ENCODE results near the gene JMJD7. TPM values are rescaled to one million over a fixed set of nuclear protein-coding genes. Genes with fewer than 3 reads are reported as not detected.
A peak's percentile ranks its signal among the peaks of the same experiment; 100 is the strongest.
"Not testable (repeated sequence)": the region's sequence is repeated elsewhere in the genome, so short reads cannot be mapped to it uniquely, and the experiment has no call there.

The JMJD7 gene
- total RNA-seq, 2 experiments from 2014 or later: 12.0 to 21.9 TPM

- Mint-ChIP-seq H3K27ac (peak overlapping the region; percentile 71), H3K4me3 (peak overlapping the region; percentile 81), H3K9me3 (ENCODE audit: low read depth) (no peaks in the 10 kb centered on the region), H3K36me3 (peaks cover 4% of the 10 kb centered on the region), H3K27me3 (peaks cover 2% of the 10 kb centered on the region), H3K4me1 (peaks cover 41% of the 10 kb centered on the region)
- ATAC-seq: no peak
- DNase-seq: no peak
- CTCF ChIA-PET: interaction anchor here (2.7 to 3.0 kb wide), 3 partner anchors 17 to 76 kb away, joined by 12 to 24 read pairs (median 16); partner anchors contain the start of gene MAPKBP1
These were observed 882 bp downstream of the JMJD7 start for GRCh38 chr15:41828807-41829141.

- Mint-ChIP-seq H3K4me1 (peaks cover 41% of the 10 kb centered on the region), H3K9me3 (ENCODE audit: low read depth) (no peaks in the 10 kb centered on the region), H3K27me3 (peaks cover 2% of the 10 kb centered on the region), H3K27ac (no peak overlapping the region), H3K36me3 (peaks cover 4% of the 10 kb centered on the region), H3K4me3 (no peak overlapping the region)
- ATAC-seq (no peak), DNase-seq (no peak)
- CTCF ChIA-PET: interaction anchor here (0.6 to 3.3 kb wide), 5 partner anchors 18 to 108 kb away, joined by 3 to 24 read pairs (median 6); partner anchors contain the start of genes MAPKBP1 and SPTBN5
These were observed 2.2 kb downstream of the JMJD7 start for GRCh38 chr15:41829959-41830646.

DNA sequence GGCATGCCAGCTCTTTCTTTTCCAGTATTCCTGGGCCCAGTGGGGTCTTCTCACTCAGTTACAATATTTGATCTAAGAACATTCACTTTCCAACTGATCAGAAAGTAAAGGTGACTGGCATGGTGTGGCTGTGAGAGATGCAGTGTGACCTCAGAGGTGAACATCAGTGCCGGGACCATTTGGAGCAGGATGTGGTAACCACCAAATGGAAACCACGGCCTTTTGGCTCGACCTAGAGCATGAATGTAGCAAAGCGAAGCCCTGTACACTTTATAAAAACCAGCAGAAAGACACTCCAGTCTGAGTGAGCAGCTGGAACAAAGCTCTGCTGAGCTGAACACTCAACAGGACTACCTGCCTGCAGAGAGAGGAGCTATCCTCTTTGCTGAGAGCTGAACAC, 3.4 kb downstream of the JMJD7 start:
- H3K9me3 Mint-ChIP-seq (ENCODE audit: low read depth); H3K27me3 Mint-ChIP-seq; H3K36me3 Mint-ChIP-seq; H3K4me3 Mint-ChIP-seq: not testable (repeated sequence)
- DNase-seq (peak; percentile 91), ATAC-seq (peak; percentile 38)
- H3K4me1 Mint-ChIP-seq: peaks cover 43% of the 10 kb centered on the region
- CTCF ChIA-PET: interaction anchor here (0.8 to 3.3 kb wide), 13 partner anchors 10 to 273 kb away, joined by 3 to 24 read pairs (median 4); partner anchors contain the start of genes MAPKBP1, MGA and SPTBN5
- peak overlapping the region; percentile 85 for H3K27ac Mint-ChIP-seq

- DNase-seq (no peak), ATAC-seq (no peak)
- peaks cover 2% of the 10 kb centered on the region for H3K27me3 Mint-ChIP-seq
- CTCF ChIA-PET: interaction anchor here (1.2 to 3.3 kb wide), 10 partner anchors 9 to 274 kb away, joined by 3 to 24 read pairs (median 5); partner anchors contain the start of genes MAPKBP1 and SPTBN5
- no peak overlapping the region for H3K27ac Mint-ChIP-seq
- H3K4me3 Mint-ChIP-seq: no peak overlapping the region
- H3K4me1 Mint-ChIP-seq: peaks cover 43% of the 10 kb centered on the region
- no peaks in the 10 kb centered on the region for H3K9me3 Mint-ChIP-seq (ENCODE audit: low read depth)
- peaks cover 4% of the 10 kb centered on the region for H3K36me3 Mint-ChIP-seq
These were observed 4.3 kb downstream of the JMJD7 start for GRCh38 chr15:41832208-41832607.

DNA sequence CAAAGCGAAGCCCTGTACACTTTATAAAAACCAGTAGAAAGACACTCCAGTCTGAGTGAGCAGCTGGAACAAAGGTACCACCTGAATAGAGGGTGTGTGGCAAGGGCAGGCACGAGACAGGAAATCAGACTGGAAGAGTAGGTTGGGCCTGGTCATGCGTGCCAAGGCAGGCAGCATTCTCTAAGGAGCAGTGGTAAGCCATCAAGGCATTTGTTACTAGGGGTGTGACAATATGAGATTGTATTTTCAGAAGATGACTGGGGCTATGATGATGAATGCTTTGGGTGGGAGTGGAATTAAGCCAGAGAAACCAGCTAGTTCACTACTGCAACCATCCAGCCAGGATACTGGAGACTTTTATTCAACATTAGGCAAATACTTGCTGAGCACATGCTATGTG, 5.0 kb downstream of the JMJD7 start:
- CTCF ChIA-PET: interaction anchor here (1.8 to 3.3 kb wide), 3 partner anchors 22 to 72 kb away, joined by 8 to 24 read pairs (median 20); partner anchors contain the start of gene MAPKBP1
- Mint-ChIP-seq H3K27ac (peak overlapping the region; percentile 9), H3K4me3 (no peak overlapping the region), H3K9me3 (ENCODE audit: low read depth) (no peaks in the 10 kb centered on the region), H3K36me3 (peaks cover 4% of the 10 kb centered on the region), H3K27me3 (peaks cover 2% of the 10 kb centered on the region), H3K4me1 (peaks cover 41% of the 10 kb centered on the region)
- DNase-seq (no peak), ATAC-seq (no peak)

- no peaks in the 10 kb centered on the region for H3K9me3 Mint-ChIP-seq (ENCODE audit: low read depth)
- H3K4me3 Mint-ChIP-seq: no peak overlapping the region
- ATAC-seq (no peak), DNase-seq (no peak)
- peaks cover 34% of the 10 kb centered on the region for H3K4me1 Mint-ChIP-seq
- no peak overlapping the region for H3K27ac Mint-ChIP-seq
- CTCF ChIA-PET: interaction anchor here (0.9 kb wide), 1 partner anchor 60 kb away, joined by 3 read pairs; the partner anchor contains the start of gene MAPKBP1
- peaks cover 2% of the 10 kb centered on the region for H3K27me3 Mint-ChIP-seq
- peaks cover 4% of the 10 kb centered on the region for H3K36me3 Mint-ChIP-seq
These were observed 6.2 kb downstream of the JMJD7 start for GRCh38 chr15:41834096-41834495.

DNA sequence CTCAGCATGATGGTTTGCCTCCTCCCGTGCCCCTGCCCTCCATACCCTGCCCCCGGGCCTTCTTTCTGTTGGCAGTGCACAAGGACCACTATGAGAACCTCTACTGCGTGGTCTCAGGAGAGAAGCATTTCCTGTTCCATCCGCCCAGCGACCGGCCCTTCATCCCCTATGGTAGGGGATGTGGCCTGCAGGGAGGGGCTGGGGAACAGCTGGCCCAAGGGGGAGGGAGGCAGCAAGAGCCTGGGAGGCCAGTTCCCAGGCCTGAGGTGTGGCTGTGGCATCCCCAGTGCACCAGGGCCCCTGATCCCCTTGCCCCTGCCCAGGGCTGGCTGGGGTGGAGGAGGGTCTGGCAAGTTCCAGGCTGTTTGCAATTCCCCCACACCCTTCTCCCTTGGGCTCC, 8.2 kb downstream of the JMJD7 start:
- peaks cover 23% of the 10 kb centered on the region for H3K4me1 Mint-ChIP-seq
- no peak for DNase-seq
- CTCF ChIA-PET: no interaction called here
- no peak overlapping the region for H3K4me3 Mint-ChIP-seq
- H3K36me3 Mint-ChIP-seq: peaks cover 4% of the 10 kb centered on the region
- no peak overlapping the region for H3K27ac Mint-ChIP-seq
- ATAC-seq: no peak
- no peaks in the 10 kb centered on the region for H3K9me3 Mint-ChIP-seq (ENCODE audit: low read depth)
- no peaks in the 10 kb centered on the region for H3K27me3 Mint-ChIP-seq

GRCh38 chr15:41836713-41837454, 9.0 kb downstream of the JMJD7 start:
- CTCF ChIA-PET: interaction anchor here (1.3 kb wide), 1 partner anchor 25 kb away, joined by 3 read pairs; no protein-coding TSS in a partner anchor
- DNase-seq: no peak
- H3K27me3 Mint-ChIP-seq: no peaks in the 10 kb centered on the region
- H3K36me3 Mint-ChIP-seq: peaks cover 2% of the 10 kb centered on the region
- H3K27ac Mint-ChIP-seq: no peak overlapping the region
- H3K4me1 Mint-ChIP-seq: peaks cover 15% of the 10 kb centered on the region
- no peak overlapping the region for H3K4me3 Mint-ChIP-seq
- H3K9me3 Mint-ChIP-seq (ENCODE audit: low read depth): no peaks in the 10 kb centered on the region
- ATAC-seq: no peak

DNA sequence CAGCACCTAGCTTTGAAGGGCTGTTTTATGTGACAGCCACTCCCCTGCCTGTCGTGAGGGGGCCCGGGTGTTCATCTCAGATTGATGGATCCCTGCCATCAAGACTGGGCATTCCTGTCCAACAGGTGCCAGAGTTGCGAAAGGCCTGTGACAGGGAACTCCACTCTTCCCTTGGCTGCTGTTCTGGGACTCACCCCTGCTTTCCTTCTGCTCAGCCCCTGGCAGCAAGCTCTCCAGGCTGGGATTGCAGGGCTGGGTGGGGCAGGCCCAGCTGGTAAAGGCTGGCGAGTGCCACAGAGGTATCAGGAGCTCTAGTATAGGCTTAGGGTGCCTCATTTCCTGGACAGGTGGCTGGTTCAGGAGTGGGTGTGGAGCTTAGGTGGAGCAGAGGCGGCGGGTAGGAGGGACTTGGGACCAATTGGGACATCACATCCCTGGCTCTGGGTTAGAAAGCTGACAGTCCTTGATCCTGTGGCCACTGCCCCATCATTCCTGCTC, 10.6 kb downstream of the JMJD7 start, which contains the start of gene PLA2G4B:
TSS of gene PLA2G4B (plus strand) at position 448 of the 498 bp plus-strand sequence. CDS start 67 bp downstream, outside the sequence.
- DNase-seq (no peak), ATAC-seq (no peak)
- CTCF ChIA-PET: interaction anchor here (0.6 to 1.3 kb wide), 4 partner anchors 23 to 210 kb away, joined by 3 read pairs; no protein-coding TSS in a partner anchor
- Mint-ChIP-seq H3K27me3 (no peaks in the 10 kb centered on the region), H3K36me3 (no peaks in the 10 kb centered on the region), H3K9me3 (ENCODE audit: low read depth) (no peaks in the 10 kb centered on the region), H3K4me3 (no peak within 1 kb of the TSS), H3K27ac (no peak within 1 kb of the TSS), H3K4me1 (peaks cover 2% of the 10 kb centered on the region)

GRCh38 chr15:41839781-41840491, 12.0 kb downstream of the JMJD7 start:
- CTCF ChIA-PET: no interaction called here
- H3K36me3 Mint-ChIP-seq: no peaks in the 10 kb centered on the region

DNA sequence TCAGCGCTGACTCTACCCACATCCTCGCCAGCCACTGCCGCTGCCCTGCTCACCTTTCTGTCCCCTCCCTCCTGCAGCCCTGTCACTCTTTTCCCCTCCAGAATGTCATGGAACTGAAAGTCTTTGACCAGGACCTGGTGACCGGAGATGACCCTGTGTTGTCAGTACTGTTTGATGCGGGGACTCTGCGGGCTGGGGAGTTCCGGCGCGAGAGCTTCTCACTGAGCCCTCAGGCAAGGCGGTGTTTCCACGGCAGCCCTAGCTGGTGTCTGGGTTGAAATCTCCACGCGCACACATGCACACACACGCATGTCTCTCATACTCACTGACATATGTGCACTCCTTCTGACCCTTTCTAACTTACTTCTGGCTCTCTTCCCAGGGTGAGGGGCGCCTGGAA, 12.8 kb downstream of the JMJD7 start:
- no peaks in the 10 kb centered on the region for H3K36me3 Mint-ChIP-seq
- CTCF ChIA-PET: interaction anchor here (1.9 kb wide), 1 partner anchor 9 kb away, joined by 4 read pairs; no protein-coding TSS in a partner anchor
- H3K4me3 Mint-ChIP-seq: no peak overlapping the region
- ATAC-seq: no peak
- peaks cover 2% of the 10 kb centered on the region for H3K4me1 Mint-ChIP-seq
- H3K27me3 Mint-ChIP-seq: no peaks in the 10 kb centered on the region
- no peak for DNase-seq
- no peak overlapping the region for H3K27ac Mint-ChIP-seq
- H3K9me3 Mint-ChIP-seq (ENCODE audit: low read depth): no peaks in the 10 kb centered on the region

More at GRCh38 chr15:41839781-41840491, 12.0 kb downstream of the JMJD7 start:
- Mint-ChIP-seq H3K27me3 (no peaks in the 10 kb centered on the region), H3K4me3 (no peak overlapping the region), H3K4me1 (peaks cover 2% of the 10 kb centered on the region), H3K27ac (no peak overlapping the region), H3K9me3 (ENCODE audit: low read depth) (no peaks in the 10 kb centered on the region)
- no peak for ATAC-seq
- no peak for DNase-seq

DNA sequence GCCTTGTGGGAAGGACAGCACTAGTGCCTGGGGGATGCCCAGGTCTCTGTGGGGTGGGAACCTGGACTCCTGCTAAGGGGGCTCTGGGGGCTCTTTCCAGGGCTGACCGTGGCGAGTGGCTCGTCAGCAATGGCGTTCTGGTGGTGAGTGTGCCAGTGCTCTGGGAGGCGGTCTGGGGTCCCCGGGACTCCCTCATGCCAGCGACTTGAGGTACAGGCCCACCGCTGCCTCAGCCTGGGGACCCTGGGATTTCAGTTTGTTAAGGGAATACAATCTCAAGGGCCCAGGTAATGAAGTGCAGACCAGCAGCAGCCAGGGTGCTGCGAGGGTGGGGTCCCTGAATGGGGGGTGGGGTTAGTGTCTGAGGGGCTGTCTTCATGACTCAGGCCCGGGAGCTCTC, 13.2 kb downstream of the JMJD7 start:
- no peaks in the 10 kb centered on the region for H3K4me1 Mint-ChIP-seq
- no peak for DNase-seq
- no peaks in the 10 kb centered on the region for H3K27me3 Mint-ChIP-seq
- no peak for ATAC-seq
- H3K4me3 Mint-ChIP-seq: no peak overlapping the region
- CTCF ChIA-PET: interaction anchor here (1.9 kb wide), 1 partner anchor 10 kb away, joined by 4 read pairs; no protein-coding TSS in a partner anchor
- H3K27ac Mint-ChIP-seq: no peak overlapping the region
- H3K36me3 Mint-ChIP-seq: no peaks in the 10 kb centered on the region
- no peaks in the 10 kb centered on the region for H3K9me3 Mint-ChIP-seq (ENCODE audit: low read depth)

DNA sequence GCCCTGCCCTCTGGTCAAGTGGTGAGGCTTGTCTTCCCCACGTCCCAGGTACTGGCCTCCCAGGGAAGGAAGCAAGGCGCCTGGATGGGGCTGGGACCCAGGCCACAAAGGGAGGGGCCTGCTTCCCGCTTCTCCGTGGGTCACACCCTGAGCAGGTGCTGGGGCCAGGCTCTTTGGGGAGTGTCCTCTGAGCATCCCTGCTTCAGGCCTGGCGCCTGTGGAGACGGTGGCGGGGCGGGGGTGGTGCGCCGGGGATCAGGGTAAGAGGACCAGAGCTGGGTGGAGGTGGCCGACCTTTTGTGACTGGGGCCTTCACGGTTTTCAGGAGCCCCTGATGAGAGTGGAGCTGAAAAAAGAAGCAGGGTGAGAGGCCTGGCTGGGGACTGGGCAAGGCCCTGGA, 14.3 kb downstream of the JMJD7 start:
- CTCF ChIA-PET: interaction anchor here (1.9 kb wide), 1 partner anchor 11 kb away, joined by 4 read pairs; no protein-coding TSS in a partner anchor
- Mint-ChIP-seq H3K36me3 (no peaks in the 10 kb centered on the region), H3K4me1 (no peaks in the 10 kb centered on the region), H3K27ac (no peak overlapping the region), H3K9me3 (ENCODE audit: low read depth) (no peaks in the 10 kb centered on the region), H3K27me3 (no peaks in the 10 kb centered on the region), H3K4me3 (no peak overlapping the region)
- DNase-seq (no peak), ATAC-seq (peak; percentile 9)

Measured in activated CD8-positive, alpha-beta memory T cell treated with anti-CD3 and anti-CD28 coated beads, Interleukin-2, amount 10 ng/mL, durations not matched to agents 7 days and 5 days (primary cell).